GM19463 (cell line): ENCODE measurements around the gene PLEKHJ1.

Experiments used
- ATAC-seq: cut with Tn5 transposase; IDR thresholded peaks from one replicate; pipeline ENCODE4 v1.9.1; 2021; ENCODE audit warnings: mild to moderate bottlenecking, moderate library complexity; ENCODE audit not compliant: unreplicated experiment

Gene PLEKHJ1

GRCh38 chr19:2249880-2250765 is 14.0 kb upstream of the PLEKHJ1 start:
- ATAC-seq, result no peak

- no peak for ATAC-seq
These were observed 13.1 kb upstream of the PLEKHJ1 start, which contains the start of gene AMH for GRCh38 chr19:2249010-2249866. Gene AMH, plus strand, starts transcription at chr19:2249323. Its CDS starts 10 bp downstream, at chr19:2249333.

- no peak for ATAC-seq
These were observed 12.2 kb upstream of the PLEKHJ1 start for GRCh38 chr19:2248136-2249009.

- ATAC-seq, result no peak
These were observed 11.4 kb upstream of the PLEKHJ1 start for GRCh38 chr19:2247433-2248101.

GRCh38 chr19:2246801-2247361 is 10.8 kb upstream of the PLEKHJ1 start:
- no peak for ATAC-seq

- no peak for ATAC-seq
These were observed 10.0 kb upstream of the PLEKHJ1 start for GRCh38 chr19:2246014-2246620.

GRCh38 chr19:2245273-2245672 is 9.1 kb upstream of the PLEKHJ1 start:
- ATAC-seq, result no peak

- ATAC-seq, result no peak
These were observed 8.4 kb upstream of the PLEKHJ1 start for GRCh38 chr19:2244486-2244885.

GRCh38 chr19:2244125-2244411 is 7.9 kb upstream of the PLEKHJ1 start:
- no peak for ATAC-seq

GRCh38 chr19:2243274-2244124 is 7.4 kb upstream of the PLEKHJ1 start:
- ATAC-seq, result no peak

- no peak for ATAC-seq
These were observed 6.7 kb upstream of the PLEKHJ1 start for GRCh38 chr19:2242816-2243215.

GRCh38 chr19:2242092-2242537 is 6.0 kb upstream of the PLEKHJ1 start:
- ATAC-seq, result no peak

GRCh38 chr19:2240881-2241760 is 5.0 kb upstream of the PLEKHJ1 start:
- ATAC-seq, result no peak

- no peak for ATAC-seq
These were observed 3.9 kb upstream of the PLEKHJ1 start for GRCh38 chr19:2239771-2240770.

- no peak for ATAC-seq
These were observed 3.0 kb upstream of the PLEKHJ1 start for GRCh38 chr19:2239173-2239572.

- no peak for ATAC-seq
These were observed 1.7 kb upstream of the PLEKHJ1 start for GRCh38 chr19:2237869-2238153.
